ENCODE data around the gene ZNF565.
"Not testable (repeated sequence)": the region's sequence is repeated elsewhere in the genome, so short reads cannot be mapped to it uniquely, and the experiment has no call there.

ZNF565 gene

DNA sequence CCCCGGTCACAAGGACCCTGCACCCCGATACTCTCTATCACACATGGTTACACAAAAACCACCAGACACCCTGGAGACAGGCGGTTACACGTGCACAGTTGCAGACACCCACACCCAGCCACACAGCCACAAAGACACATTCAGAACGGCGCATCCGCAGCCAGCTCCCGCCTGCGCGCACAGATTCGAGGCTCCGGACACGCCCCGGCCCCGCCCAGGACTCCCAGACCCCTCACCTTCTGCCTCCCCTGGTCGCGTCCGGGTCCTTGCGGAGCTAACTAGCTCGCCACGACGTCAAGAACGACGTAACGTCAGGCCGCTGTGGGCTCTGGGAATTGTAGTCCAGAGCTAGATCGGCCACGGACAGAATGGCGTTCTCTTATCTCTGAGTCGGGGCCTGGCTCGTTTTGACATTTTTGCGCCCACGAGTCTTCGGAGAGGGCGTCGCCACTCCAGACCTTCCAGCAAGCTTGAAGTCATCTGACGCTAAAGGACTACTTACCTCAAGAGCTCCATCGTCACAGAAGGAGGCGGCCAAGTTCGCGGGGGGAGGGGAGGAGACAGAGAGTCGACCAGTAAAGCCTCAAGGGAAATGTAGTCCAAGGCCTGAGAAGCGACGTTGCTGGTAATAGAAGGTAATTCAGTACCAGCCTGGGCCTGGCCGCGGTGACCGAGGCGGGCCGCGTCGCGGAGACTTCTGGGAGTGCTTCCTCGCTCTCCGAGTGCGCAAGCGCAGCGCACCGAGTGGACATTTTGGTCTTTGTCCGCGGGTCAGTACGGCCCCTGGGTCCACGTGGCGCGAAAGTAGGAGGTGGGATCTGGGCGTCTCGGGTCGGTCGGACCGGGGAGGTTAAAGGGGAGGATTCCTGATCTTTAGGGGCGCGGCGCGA is at the start of gene ZNF565, which contains the start of gene ZNF146:
ZNF565 (minus strand) TSS at position 280 of the 890 bp plus-strand sequence. CDS start 12,680 bp downstream, outside the sequence.
ZNF146 (plus strand) TSS at position 721 of the 890 bp plus-strand sequence. CDS start 21,335 bp downstream, outside the sequence.
- peak; percentile 99 for DNase-seq

DNA sequence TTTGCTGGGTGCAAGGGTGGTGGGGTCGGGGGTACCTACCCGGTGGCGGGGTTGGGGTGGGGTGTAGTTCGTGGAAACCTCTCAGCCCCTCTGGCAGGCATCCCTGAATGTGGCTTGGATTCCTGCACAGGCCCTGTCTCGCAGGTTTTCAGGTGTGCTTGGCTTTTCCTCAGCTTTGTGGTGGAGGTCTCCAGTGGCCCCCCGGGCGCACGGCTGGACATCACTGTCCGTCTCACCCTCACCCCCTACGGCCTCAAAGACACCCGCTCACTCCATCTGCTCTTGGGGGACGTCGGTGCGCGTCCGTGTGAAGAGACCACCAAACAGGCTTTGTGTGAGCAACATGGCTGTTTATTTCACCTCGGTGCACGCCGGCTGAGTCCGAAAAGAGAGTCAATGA is 44.7 kb upstream of the ZNF565 start:
- no peak for DNase-seq

DNA sequence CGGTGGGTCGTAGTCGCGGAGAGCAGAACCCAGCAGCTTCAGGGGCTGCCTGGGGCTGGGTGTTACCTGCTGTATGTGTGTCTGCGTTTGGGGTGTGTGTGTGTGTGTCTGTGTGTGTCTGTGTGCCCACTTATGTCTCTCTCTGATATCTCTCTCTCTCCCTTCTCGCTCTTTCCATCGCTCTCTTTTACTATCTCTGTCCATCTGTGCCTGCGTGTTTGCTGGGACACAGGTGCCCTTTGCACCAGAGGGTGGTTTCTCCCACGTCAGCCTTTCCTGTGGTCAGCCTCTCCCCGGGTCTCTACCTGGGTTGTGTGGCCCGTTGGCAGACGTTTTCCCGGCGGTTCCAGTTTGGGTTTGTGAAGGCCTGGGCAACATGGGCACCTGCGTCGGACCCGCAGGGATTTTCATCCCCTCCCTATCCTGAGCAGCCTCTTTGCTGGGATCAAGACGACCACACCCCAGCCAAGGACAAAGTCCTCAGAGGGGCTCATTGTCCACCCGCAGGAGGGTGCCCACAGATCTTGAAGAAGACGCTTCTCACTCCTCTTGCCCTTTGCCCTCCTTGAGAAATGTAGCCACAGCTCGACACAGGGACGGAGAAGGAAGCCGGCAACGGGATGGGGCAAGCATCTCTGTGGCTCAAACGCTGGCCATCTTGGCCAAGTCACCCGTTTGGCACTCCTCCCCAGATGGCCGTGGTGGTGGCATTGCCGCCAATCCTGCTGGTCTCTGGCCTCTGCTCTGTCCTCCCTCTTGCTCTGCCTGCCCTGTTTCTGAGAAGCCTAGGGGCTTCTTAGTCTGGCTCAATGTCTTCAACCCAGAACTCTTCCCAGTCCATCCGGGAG is 43.8 kb upstream of the ZNF565 start:
- DNase-seq = no peak

- no peak for DNase-seq
These were observed 43.0 kb upstream of the ZNF565 start for GRCh38 chr19:36257520-36257876.

DNA sequence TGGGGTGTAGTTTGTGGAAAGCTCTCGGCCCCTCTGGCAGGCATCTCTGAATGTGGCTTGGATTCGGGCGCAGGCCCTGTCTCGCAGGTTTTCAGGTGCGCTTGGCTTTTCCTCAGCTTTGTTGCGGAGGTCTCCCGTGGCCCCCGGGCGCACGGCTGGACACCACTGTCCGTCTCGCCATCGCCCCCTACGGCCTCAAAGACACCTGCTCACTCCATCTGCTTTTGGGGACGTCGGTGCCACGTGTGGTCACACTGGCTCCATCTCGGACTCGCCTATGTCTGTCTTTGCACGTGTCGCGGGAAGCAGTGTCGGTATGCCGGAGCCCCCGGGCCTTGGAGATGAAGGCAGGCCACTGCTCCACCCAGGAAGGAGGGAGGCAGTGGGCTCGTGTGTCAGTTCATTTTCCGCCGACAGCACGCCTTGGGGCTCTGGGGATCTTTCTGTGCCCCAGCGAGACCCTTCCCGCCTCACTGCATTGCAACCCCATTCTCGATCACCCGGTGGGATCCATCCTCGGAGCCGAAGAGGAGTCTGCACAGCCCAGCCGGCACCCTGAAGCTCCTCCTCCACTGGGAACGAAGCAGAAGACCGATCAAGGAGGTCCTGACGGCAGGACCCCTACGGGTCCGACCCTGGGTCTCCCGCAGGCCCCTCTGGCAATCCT is 42.5 kb upstream of the ZNF565 start:
- no peak for DNase-seq

GRCh38 chr19:36256064-36256463 is 41.6 kb upstream of the ZNF565 start:
- no peak for DNase-seq

- DNase-seq = no peak
These were observed 40.9 kb upstream of the ZNF565 start for GRCh38 chr19:36255316-36255715.

GRCh38 chr19:36254848-36255247 is 40.4 kb upstream of the ZNF565 start:
- DNase-seq = no peak

GRCh38 chr19:36252047-36252446 is 37.6 kb upstream of the ZNF565 start:
- no peak for DNase-seq

- DNase-seq = no peak
These were observed 31.6 kb upstream of the ZNF565 start for GRCh38 chr19:36246006-36246481.

DNA sequence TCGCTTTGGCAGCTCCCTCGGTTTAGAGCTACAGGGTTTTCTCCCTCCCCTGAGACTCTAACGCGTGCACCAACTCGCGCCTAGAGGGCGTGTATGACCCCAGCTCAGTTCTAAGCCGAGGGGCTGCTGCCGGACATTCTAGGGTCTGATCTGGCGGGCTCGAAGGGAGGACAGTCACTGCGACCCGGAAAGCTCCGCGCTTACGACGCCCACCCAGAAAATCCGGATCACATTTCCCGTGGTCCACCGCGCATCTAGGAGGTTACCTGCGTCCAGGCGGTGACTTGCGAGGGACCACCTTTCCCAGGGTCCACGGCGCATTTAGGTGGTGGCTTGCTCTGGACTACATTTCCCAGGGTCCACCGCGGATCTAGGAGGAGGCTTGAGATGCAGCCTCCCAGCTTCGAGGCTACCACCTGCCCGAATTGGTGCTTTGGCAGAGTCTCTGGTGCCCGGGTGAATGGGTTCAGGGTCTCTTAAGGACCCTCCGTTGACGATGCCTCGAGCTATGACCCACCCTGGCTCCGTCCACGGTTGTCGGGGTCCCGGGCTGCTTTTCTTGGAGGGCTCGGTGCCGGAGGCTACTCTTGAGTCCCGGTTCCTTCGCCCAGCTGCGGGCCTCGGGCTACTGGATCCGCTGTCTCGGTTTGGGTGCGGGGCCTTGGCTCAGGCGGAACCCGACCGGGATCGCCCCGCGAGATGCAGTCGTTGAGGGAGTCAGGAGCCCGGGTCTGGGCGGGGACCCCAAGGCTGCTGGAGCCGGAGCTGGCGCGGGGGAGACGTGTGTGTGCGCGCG is 30.9 kb upstream of the ZNF565 start:
- DNase-seq = no peak

GRCh38 chr19:36244066-36244465 is 29.6 kb upstream of the ZNF565 start:
- DNase-seq = no peak

DNA sequence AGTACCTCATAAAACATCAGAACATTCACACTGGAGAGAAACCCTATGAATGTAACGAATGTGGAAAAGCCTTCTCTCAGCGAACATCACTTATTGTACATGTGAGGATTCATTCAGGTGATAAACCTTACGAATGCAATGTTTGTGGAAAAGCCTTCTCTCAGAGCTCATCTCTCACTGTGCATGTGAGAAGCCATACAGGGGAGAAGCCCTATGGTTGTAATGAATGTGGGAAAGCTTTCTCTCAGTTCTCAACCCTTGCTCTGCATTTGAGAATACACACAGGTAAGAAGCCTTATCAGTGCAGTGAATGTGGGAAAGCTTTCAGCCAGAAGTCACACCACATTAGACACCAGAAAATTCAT is 22.5 kb upstream of the ZNF565 start:
- DNase-seq = no peak

- no peak for DNase-seq
These were observed 22.0 kb upstream of the ZNF565 start for GRCh38 chr19:36236304-36236945.

DNA sequence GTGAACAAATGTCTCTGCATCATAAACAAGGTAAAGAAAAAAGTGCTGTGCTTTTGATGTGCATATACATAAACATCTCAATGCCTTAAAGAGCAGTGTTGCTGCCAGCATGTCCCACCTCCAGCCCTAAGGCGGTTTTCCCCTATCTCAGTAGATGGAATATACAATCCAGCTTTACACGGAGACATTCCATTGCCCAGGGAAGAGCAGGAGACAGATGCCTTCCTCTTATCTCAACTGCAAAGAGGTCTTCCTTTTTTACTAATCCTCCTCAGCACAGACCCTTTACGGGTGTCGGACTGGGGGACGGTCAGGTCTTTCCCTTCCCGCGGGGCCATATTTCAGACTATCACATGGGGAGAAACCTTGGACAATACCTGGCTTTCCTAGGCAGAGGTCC is 19.2 kb upstream of the ZNF565 start:
- not testable (repeated sequence) for DNase-seq

GRCh38 chr19:36225219-36225892 is 10.9 kb upstream of the ZNF565 start:
- no peak for DNase-seq

- no peak for DNase-seq
These were observed 8.0 kb upstream of the ZNF565 start for GRCh38 chr19:36222503-36222902.

DNA sequence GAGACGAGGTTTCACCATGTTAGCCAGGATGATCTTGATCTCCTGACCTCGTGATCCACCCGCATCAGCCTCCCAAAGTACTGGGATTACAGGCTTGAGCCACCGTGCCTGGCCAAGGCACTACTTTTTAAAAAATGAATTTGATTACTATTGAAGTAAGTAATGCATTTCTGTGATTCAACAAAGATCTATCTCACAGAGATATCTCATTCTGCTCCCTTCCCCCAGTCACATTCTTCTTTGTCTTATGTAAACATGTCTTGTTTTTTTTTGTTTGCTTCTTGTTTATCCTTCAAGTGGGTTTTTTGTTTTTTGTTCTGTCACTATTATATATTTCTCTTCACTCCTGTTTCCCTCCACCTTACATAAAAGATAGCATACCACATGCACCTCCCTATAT is 7.0 kb upstream of the ZNF565 start:
- no peak for DNase-seq

DNA sequence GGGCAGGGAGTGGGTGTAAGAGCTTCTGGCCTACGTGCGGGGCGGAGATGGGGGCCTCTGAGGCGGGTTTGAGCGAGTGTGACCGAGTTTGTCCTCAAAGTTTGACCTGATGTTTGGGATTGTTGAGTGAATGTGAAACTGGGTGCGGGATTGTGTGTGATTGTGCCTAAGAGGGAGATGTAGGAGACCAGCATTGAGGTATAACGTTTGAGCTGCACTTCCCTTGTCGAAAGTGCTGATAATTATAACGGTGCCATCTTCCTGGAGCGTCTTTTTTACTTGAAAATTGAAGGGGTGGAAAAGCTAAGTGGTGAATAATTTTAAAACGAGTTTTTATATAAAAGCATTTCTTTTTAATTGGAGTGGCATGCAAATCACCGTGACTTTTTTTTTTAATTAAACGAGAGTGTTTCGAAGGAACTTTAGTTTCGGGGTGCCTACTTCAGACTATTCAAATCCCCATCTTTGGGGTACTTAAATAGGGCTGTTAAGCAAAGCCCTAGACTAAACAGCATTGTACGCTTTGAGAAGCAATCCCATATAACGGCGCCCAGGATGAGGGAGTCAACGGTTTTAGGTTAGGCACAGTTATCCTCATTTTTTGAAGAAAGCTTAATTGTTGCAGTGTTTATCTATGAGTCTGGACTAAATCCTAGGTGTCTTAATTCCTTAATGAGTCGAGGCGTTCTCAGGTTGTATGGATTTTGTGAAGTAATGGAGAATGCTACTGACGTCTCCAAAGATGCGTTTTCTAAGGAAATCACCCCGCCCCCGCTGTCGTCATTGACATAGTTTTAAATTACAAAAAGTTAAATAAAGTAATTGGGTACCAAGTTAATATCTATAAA is 1.0 kb upstream of the ZNF565 start:
- peak; percentile 4 for DNase-seq

DNA sequence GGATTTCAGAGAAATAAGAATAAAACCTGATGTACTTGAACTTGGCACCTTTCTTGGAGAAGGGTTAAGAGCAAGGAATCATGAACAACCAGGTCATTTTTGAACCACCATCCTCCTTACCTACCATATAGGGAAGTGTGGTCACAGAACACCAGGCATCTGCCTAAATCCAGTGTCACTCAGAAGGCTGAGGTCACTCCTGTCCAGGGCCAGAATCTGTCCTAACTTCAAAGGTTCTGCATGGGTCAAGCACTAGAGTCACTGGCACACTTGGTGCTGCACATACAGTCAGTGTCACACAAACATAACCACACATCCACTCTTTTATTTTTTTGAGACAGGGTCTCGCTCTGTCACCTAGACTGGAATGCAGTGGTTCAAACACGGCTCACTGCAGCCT is 1.6 kb downstream of the ZNF565 start:
- DNase-seq = no peak
